ENCODE data around the gene CARD14. TPM values are rescaled to one million over a fixed set of nuclear protein-coding genes. Genes with fewer than 3 reads are reported as not detected.

CARD14 gene
- total and polyA plus RNA-seq, 2 experiments from 2014 or later = 0.08 to 0.52 TPM

DNA sequence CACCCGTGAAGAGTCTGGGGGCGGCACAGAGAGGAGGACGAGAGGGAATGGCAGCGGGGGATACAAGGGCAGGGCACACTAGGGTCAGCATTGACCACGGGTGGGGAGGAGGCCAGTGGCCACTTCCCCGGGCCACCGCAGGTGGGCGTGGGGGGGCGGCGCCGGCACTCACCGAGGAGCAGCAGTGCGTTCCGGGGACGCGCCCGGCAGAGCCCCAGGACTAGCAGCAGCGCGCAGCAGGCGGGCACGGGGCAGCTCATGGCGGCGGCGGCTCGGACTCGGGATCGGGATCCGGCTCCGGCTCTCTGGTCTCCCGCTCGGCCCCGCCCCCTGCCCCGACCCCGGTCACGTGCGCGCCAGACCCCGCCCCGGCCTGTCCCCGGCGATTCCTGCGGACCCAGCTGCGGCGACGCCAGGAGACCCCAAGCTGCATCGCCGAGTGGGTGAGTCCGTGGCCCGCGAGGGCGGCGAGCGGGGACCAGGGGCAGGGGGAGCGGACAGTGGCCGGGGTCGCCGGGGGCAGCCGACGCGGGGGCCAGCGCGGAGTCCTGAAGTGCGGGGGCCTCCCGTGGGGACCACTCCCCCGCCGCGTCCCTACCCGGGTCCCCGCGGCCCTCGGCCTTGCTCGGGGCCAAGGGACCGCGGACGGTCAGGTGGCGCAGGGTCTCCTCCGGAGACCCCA lies 50.4 kb downstream of the CARD14 start, which contains the start of the genes SGSH and SLC26A11:
SGSH (minus strand) TSS at position 280 of the 682 bp plus-strand sequence; CDS start at position 260, 20 bp downstream.
SLC26A11 (plus strand) TSS at position 374 of the 682 bp plus-strand sequence. CDS start 1,134 bp downstream, outside the sequence.
- peaks cover 7% of the 10 kb centered on the region; the same call in 1 of the 2 replicates for H3K4me1 ChIP-seq (ENCODE audit: insufficient read depth)
- peaks cover 7% of the 10 kb centered on the region for H3K27me3 Mint-ChIP-seq (ENCODE audit: insufficient read depth, low read depth, poor library complexity)
- no peaks in the 10 kb centered on the region; the same call in 2 of the 3 replicates for H3K9me3 Mint-ChIP-seq
- DNase-seq (ENCODE audit: low spot score) (peak; percentile 94), ATAC-seq (peak; percentile 89)
- peak within 1 kb of the TSS; percentile 94 for H2AFZ ChIP-seq
- H4K20me1 ChIP-seq (replicated peaks; ENCODE audit: insufficient read depth) = no peaks in the 10 kb centered on the region
- peaks cover 7% of the 10 kb centered on the region; the same call in 1 of the 2 replicates for H3K79me2 ChIP-seq (replicated peaks; ENCODE audit: insufficient read depth)
- no peak for TF ChIP-seq REST (IDR thresholded peaks at IDR 0.05; ENCODE audit: unreplicated experiment)
- TF ChIP-seq JUNB (IDR thresholded peaks at IDR 0.05; ENCODE audit: unreplicated experiment) = no peak
- TF ChIP-seq POLR2AphosphoS5 (IDR thresholded peaks at IDR 0.05; ENCODE audit: low read depth) = peak; percentile 80
- H3F3A ChIP-seq (replicated peaks; ENCODE audit: low read depth) = peaks cover 7% of the 10 kb centered on the region; the same call in 1 of the 2 replicates
- H3K36me3 Mint-ChIP-seq (ENCODE audit: low read depth) = peaks cover 28% of the 10 kb centered on the region
- H3K9me2 ChIP-seq (ENCODE audit: insufficient read depth) = no peaks in the 10 kb centered on the region
- no peak within 1 kb of the TSS for H3K27ac ChIP-seq (ENCODE audit: low read depth)
- H3K4me3 Mint-ChIP-seq = peak within 1 kb of the TSS; percentile 94
- peak within 1 kb of the TSS; percentile 93 for H3K4me3 ChIP-seq
- no peaks in the 10 kb centered on the region for H3K27me3 ChIP-seq (ENCODE audit: insufficient read depth)
- no peaks in the 10 kb centered on the region for H3K36me3 ChIP-seq (ENCODE audit: insufficient read depth)
- peak within 1 kb of the TSS; percentile 52; the same call in 1 of the 2 replicates for H3K27ac Mint-ChIP-seq
- H3K4me1 Mint-ChIP-seq = peaks cover 20% of the 10 kb centered on the region
- H3K4me2 ChIP-seq = peak within 1 kb of the TSS; percentile 97

- peaks cover 27% of the 10 kb centered on the region for H3K36me3 Mint-ChIP-seq (ENCODE audit: low read depth)
- peak; percentile 43 for DNase-seq (ENCODE audit: low spot score)
- Histone ChIP-seq H3K79me2 (replicated peaks; ENCODE audit: insufficient read depth) (peaks cover 7% of the 10 kb centered on the region; the same call in 1 of the 2 replicates), H3K4me1 (ENCODE audit: insufficient read depth) (peaks cover 10% of the 10 kb centered on the region; the same call in 1 of the 2 replicates), H3K9me2 (ENCODE audit: insufficient read depth) (no peaks in the 10 kb centered on the region), H3F3A (replicated peaks; ENCODE audit: low read depth) (peaks cover 7% of the 10 kb centered on the region; the same call in 1 of the 2 replicates), H3K27me3 (ENCODE audit: insufficient read depth) (no peaks in the 10 kb centered on the region), H3K4me2 (peak overlapping the region; percentile 97), H4K20me1 (replicated peaks; ENCODE audit: insufficient read depth) (no peaks in the 10 kb centered on the region), H3K27ac (ENCODE audit: low read depth) (no peak overlapping the region), H3K36me3 (ENCODE audit: insufficient read depth) (no peaks in the 10 kb centered on the region), H3K4me3 (peak overlapping the region; percentile 93), H2AFZ (peak overlapping the region; percentile 78; the same call in 1 of the 2 replicates)
- peak overlapping the region; percentile 81 for H3K4me3 Mint-ChIP-seq
- peak; percentile 34 for ATAC-seq
- no peaks in the 10 kb centered on the region; the same call in 2 of the 3 replicates for H3K9me3 Mint-ChIP-seq
- peaks cover 8% of the 10 kb centered on the region for H3K27me3 Mint-ChIP-seq (ENCODE audit: insufficient read depth, low read depth, poor library complexity)
- peaks cover 24% of the 10 kb centered on the region for H3K4me1 Mint-ChIP-seq
- no peak overlapping the region for H3K27ac Mint-ChIP-seq
- TF ChIP-seq EZH2 (IDR thresholded peaks at IDR 0.05; ENCODE audit: low read depth, unreplicated experiment) (no peak), JUNB (IDR thresholded peaks at IDR 0.05; ENCODE audit: unreplicated experiment) (no peak), REST (IDR thresholded peaks at IDR 0.05; ENCODE audit: unreplicated experiment) (no peak), ZNF331 (CRISPR knock-in tag; IDR thresholded peaks at IDR 0.05; ENCODE audit: low read depth) (no peak), ETS1 (IDR thresholded peaks at IDR 0.05) (no peak)
Measured at GRCh38 chr17:80220736-80221215, 50.9 kb downstream of the CARD14 start.
